Epithelial cell of prostate (primary cell): ENCODE data around the gene PINLYP.
A peak's percentile ranks its signal among the peaks of the same experiment; 100 is the strongest.

Experiments used
- DNase-seq: peaks from one replicate; pipeline ENCODE4 v3.0.0-alpha.2; 2011; ENCODE audit warnings: low read depth, low spot score
- H3K27ac ChIP-seq: fragments of 450-650 bp; 2 replicates; pipeline ENCODE4 v1.5.1; 2017; ENCODE audit warnings: mild to moderate bottlenecking

Gene PINLYP

GRCh38 chr19:43575156-43575950 lies at the start of gene PINLYP, which contains the start of gene XRCC1:
PINLYP (plus strand) TSS chr19:43575801; CDS start chr19:43577192, 1,391 bp downstream.
XRCC1 (minus strand) TSS chr19:43575527; CDS start chr19:43575458, 69 bp downstream.
- peak within 1 kb of the TSS; percentile 53 for H3K27ac ChIP-seq
- peak; percentile 91 for DNase-seq

DNA sequence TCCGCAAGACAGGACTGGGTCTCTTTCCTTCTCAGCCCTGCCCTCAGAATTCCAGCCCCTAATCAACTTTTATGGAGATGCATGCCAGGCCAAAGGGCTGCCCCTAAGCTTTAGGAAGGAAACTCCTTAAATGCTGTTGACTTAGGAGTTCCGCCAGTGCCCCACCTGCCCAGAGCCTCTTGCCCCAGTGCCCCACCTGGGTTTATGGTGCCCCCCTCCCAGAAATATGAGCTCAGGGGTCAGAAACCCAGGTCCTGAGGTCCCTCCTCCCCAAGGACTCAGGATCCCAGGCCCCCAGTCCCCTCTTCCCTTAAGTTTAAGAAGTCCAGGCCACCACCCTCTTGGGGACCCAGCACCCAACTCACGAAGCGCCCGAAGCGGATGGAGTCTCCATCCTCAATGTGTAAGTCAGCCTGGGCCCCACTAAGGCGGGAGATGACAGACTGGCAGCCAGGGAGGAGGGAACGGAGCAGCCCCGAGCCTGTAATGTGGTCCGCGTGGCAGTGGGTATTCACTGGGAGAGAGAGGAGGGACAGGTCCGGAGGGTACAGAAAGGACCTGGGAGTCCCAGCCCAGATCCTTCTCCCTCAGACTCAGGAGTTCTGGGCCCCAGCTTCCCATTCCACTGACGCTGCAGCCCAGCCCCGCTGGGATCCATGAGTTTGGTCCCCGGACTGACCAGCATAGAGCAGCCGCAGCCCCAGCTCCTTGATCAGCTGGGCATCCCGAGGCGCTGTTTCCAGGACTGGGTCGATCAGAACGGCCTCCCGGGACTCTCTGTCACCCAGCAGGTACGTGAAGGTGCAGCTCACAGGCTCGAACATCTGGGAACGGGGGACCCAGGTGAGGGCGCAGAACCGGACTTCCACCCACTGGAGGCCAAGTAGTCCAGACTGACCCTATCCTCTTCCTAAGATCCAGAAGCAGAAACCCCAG lies 49.5 kb upstream of the PINLYP start:
- DNase-seq = no peak
- H3K27ac ChIP-seq = peak overlapping the region; percentile 93

DNA sequence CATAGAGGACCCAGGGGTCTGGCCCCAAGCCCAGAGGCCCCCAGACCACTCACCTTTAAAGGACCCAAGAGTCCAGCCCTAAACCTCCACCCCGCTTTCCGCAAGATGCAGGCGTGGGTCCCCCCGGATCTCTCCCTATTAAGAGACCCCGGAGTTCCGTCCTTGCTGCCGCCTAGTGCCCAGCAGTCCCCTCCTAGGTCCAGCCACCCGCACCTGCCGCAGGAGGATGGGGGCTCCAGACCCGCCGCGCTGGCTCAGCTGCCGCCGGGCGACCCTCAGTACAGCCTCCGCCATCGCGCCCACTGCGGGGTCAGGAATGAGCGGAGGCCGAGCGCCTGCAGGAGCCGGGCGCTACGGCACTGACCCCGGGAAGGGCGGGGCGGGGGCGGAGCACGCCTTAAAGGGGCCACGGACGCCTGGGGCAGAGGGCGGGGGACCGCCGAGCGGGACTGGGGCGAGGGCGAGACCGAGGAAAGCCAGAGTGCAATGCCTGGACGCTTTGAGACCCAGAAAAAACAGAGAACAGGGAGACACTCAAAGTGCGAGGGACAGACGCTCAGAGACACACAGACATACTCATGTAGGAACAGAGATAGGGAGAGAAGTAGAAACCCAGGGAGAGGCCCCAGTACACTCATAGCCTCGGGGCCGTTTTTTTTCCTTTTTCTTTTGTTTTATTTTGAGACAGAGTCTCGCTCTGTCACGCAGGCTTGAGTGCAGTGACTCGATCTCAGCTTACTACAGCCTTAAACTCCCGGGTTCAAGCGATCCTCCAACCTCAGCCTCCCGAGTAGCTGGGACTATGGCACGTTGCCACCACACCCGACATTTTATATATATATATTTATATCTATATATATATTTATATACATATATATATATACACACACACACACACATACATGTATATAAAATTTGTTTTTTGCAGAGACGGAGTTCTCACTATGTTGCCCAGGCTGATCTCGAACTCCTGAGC lies 48.4 kb upstream of the PINLYP start, which contains the start of gene ETHE1:
ETHE1 (minus strand) TSS at position 318 of the 976 bp plus-strand sequence; CDS start at position 294, 24 bp downstream.
- no peak for DNase-seq

GRCh38 chr19:43527860-43528622 lies 47.6 kb upstream of the PINLYP start:
- peak overlapping the region; percentile 93 for H3K27ac ChIP-seq
- DNase-seq = no peak

More for the DNA sequence above, 48.4 kb upstream of the PINLYP start, which contains the start of gene ETHE1:
- peak within 1 kb of the TSS; percentile 93 for H3K27ac ChIP-seq

DNA sequence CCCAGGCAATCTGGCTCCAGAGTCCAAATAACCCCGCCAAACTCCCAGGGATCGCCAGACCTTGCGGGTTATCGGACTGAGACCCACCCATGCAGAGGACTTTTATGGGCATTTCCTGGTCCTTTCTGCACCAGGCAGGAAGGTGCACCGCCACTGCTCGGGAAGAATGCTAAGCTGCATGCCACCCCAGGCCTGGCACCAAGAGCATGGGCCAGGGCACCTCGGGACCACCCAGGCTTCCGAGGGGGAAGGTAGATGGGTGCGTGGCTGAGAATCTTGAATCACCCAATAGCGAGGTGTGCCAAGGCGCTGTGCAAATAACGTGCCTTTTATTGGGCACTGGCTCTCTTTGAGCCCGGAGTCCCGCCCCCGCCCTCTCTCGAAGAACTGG lies 43.0 kb upstream of the PINLYP start:
- H3K27ac ChIP-seq = peak overlapping the region; percentile 74
- DNase-seq = no peak

DNA sequence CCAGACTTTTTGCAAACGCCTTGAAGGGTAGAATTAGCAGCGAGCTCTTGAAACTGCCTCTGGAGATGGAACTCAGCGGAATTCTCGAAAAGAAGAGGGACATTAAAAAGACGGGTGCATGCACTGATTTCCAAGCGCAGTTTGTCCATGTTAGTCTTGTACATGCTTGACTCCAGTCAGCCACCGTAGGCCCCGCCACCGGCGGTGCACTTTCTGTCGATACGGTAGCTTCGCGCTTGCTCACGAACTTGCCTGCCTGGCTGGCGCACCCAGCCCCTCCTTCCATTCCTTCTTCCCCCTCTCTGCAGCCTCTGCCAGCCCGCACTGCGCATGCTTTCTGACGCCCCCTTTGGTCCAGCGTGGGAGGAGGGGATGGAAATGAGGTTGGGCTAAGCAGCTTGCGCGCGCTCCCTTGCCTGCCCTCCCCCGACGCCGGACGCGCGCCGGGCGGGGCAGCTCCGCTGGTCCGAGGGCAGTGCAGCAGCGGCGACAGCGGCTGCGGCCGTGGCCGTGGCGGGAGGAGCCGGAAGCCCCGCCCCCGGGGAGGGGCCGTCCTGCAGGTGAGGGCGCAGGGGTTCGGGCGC lies 42.5 kb upstream of the PINLYP start, which contains the start of gene ZNF575:
ZNF575 (plus strand) TSS at position 227 of the 584 bp plus-strand sequence. CDS start 1,235 bp downstream, outside the sequence.
- DNase-seq = peak; percentile 53

DNA sequence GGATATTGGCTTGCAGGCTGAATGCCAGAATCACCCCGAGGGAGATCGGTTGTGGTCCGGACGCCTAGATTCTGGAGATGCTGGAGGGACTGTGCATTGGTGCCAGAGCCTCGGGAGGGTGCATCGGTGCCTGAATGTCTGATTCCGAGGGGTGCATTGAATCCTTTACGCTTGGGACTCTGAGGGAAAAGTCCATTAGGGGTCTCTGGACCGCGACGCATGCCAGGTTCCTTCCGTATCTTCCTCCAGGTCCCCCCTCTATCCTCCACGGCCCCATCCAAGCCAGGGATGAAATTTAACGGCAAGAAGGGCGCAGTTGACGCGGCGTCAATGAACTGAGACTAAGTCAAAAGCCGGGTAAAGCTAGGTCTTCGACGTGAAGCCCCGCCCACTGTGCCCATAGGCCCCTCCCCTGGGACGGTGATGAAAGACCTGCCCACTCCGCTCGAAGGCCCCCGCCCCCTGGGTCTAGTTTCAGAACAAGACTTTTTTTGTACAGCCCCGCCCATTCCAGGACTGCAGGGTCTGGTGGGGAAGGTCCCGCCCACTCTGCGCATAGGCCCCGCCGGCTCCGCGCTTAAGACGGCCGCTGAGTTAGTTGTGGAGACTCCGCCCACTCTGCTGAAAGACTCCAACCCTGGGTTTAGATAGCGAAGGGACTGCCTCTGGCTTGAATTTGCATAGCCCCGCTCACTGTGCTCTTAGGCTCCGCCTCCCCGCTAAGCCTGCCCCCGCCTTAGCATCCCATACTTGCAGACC lies 41.9 kb upstream of the PINLYP start:
- H3K27ac ChIP-seq = peak overlapping the region; percentile 74
- DNase-seq = peak; percentile 82

More for the DNA sequence above, 42.5 kb upstream of the PINLYP start, which contains the start of gene ZNF575:
- peak within 1 kb of the TSS; percentile 74 for H3K27ac ChIP-seq

DNA sequence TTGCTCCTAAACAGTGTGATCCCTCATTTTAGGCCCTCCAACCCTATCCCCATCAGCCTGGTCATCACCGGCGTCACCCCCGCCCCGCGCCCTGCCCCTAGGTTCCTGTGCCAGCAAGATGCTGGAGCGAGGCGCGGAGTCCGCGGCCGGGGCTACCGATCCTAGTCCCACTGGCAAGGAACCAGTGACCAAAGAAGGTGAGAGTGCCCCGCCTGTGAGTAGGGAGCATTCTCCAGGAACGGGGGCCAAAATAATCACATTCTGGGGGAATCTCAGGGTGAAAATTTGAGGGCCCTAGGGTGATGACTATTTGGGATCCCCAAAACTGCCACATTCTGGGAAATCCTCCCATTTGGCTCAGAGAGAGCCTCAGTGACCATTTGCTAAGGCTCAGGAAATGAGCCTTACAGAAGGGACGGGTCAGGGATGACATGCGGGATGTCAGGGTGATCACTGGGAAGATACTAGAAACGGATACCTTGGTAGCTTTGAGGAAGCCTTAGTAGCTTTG lies 41.2 kb upstream of the PINLYP start:
- H3K27ac ChIP-seq = peak overlapping the region; percentile 74
- no peak for DNase-seq

DNA sequence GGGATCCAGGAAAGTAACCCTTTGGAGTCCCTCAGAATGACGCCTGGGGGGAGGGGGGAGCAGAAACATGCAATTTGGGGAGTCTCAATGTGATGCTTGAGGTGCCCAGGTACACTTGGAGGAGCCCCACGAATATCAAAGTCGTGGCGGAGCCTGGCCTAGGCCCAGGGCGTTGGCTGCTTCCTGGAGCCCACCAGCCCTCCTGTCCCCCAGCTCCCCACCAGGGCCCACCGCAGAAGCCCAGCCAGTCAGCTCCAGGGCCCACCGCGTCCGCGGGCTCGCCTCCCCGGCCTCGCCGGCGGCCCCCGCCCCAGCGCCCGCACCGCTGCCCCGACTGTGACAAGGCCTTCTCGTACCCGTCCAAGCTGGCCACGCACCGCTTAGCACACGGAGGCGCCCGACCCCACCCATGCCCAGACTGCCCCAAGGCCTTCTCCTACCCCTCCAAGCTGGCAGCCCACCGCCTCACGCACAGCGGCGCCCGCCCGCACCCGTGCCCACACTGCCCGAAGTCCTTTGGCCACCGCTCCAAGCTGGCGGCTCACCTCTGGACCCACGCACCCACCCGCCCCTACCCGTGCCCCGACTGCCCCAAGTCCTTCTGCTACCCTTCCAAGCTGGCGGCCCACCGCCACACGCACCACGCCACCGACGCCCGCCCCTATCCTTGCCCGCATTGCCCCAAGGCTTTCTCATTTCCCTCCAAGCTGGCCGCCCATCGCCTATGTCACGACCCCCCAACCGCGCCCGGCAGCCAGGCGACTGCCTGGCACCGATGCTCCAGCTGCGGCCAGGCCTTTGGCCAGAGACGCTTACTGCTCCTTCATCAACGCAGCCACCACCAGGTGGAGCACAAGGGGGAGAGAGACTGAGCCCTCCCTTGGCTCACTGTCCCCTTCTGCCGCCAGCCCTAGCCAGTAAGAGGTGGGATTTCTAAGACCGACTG lies 40.5 kb upstream of the PINLYP start:
- DNase-seq = no peak
- no peak overlapping the region for H3K27ac ChIP-seq

DNA sequence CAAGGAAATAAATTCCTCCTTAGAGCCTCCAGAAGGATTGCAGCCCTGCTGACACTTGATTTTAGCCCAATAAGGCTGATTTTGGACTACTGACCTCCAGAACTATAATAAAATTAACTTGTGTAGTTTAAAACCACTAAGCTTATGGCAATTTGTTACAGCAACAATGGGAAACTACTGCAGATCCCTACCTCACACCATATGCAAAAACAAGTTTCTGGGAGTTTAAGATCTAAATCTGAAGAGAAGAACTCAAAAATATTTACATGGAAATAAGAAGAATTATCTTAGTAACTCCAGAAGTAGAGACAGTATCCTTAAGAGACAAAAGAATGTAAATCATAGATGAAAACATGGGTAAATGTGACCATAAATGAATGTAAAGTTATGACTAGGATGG lies 36.7 kb upstream of the PINLYP start:
- H3K27ac ChIP-seq = no peak overlapping the region
- no peak for DNase-seq

DNA sequence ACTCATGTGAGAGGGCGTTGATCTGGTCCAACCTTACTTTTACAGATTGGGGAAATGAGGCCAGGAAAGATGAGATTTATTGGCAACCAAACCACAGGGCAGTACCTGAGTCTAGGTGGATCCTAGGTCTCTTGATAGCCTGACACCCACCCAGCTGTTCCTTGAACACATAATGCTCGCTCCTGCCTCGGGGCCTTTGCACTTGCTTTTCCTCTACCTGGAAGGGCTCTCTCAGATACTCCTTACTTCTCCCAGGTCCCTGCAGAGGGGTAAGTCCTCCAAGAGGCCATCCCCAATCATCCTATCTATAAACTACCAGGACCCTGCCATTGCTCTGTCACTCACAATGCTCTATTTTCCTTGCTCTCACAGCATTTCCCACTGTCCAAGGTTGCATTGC lies 35.2 kb upstream of the PINLYP start:
- no peak overlapping the region for H3K27ac ChIP-seq
- no peak for DNase-seq

- no peak for DNase-seq
- H3K27ac ChIP-seq = no peak overlapping the region
Measured at GRCh38 chr19:43541920-43542650, 33.5 kb upstream of the PINLYP start.

DNA sequence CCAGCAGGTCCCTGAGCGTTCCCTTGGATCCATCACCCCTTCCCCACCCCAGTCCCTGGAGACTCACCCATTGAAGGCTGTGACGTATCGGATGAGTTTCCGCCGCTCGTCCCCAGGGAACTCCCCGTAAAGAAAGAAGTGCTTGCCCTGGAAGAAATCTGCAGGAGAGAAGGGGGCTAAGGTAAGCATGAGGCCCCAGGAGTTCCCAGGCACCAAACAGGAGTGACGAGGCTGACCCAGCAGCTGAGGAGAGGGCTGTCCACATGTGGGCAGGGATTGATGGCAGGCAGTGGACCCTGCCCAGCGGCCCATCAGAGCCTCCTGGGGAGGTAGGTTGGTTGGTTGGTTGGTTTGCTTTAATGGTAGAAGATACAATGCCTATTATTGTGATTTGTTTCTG lies 31.5 kb upstream of the PINLYP start:
- DNase-seq = no peak

DNA sequence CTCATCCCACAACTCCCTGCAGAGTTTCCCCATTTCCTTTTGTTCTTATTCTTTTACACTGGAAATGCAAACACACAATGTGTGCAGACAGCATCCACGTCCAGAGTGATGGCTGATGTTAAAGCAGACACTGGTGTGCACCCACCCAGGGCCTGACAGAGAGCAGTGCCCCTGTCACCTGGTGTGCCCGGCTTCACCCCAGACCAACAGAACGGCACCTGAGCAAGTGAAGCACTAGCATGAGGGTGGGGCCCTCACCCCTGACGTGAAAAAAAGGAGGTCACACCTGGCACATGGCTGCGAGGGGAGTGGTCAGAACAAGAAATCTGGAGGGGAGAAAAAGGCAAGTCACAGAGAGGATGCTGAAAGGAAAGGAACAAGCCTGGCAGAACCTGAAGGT lies 30.3 kb upstream of the PINLYP start:
- no peak for DNase-seq
- H3K27ac ChIP-seq = no peak overlapping the region

More for the DNA sequence above, 31.5 kb upstream of the PINLYP start:
- H3K27ac ChIP-seq = no peak overlapping the region

DNA sequence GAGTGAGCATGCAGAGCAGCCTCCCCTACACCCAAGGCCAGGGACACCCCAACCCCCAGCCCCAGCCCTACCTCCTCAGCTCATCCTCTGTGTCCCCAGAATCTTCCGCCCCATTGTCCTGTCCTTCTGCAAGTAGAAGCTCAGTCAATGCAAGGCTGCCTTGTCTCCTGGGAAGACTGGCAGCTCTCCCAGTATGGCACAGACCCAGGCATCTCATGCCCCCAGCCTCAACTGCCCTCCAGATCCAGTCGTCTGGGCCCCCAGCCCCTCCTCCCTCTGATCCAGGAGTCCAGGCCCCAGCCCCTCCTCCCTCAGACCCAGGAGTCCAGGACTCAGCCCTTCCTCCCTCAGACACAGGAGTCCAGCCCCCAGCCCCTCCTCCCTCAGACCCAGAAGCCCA lies 29.6 kb upstream of the PINLYP start:
- no peak for DNase-seq
- H3K27ac ChIP-seq = no peak overlapping the region

DNA sequence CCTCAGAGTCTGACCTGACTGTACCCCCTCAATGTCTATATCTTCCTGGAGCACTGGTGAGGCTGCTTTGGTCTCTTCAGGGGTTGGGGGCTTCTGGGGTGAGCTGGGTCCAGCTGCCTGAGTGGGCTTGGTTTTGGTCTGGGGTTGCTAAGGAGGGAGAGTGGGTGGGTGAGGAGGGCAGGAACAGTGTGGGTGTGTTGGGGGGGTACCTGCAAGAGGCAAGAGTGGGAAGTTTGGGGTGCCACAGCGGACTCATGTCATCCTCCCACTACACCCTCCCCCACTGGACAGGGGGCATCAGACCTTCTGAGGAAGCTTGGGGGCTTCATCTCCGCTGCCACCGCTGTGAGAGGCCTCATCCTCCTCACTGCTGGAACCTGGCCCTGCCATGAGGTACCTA lies 29.0 kb upstream of the PINLYP start:
- H3K27ac ChIP-seq = no peak overlapping the region
- DNase-seq = no peak
